HG03103 (cell line): ENCODE data around the gene DGKZ.

ENCODE experiments used
- ATAC-seq: cut with Tn5 transposase; IDR thresholded peaks from one replicate; pipeline ENCODE4 v1.9.1; 2021; ENCODE audit warnings: low read depth; ENCODE audit not compliant: unreplicated experiment

The DGKZ gene

GRCh38 chr11:46326813-46327416 lies 20.3 kb upstream of the DGKZ start:
- ATAC-seq: no peak

GRCh38 chr11:46327829-46328228 lies 19.4 kb upstream of the DGKZ start:
- ATAC-seq: no peak

- no peak for ATAC-seq
Observed at GRCh38 chr11:46330154-46330553, 17.1 kb upstream of the DGKZ start.

- ATAC-seq: no peak
Observed at GRCh38 chr11:46330563-46331281, 16.5 kb upstream of the DGKZ start.

GRCh38 chr11:46331282-46331984 lies 15.8 kb upstream of the DGKZ start:
- ATAC-seq: no peak

GRCh38 chr11:46332093-46332567 lies 15.1 kb upstream of the DGKZ start:
- no peak for ATAC-seq

GRCh38 chr11:46332568-46333393 lies 14.5 kb upstream of the DGKZ start:
- ATAC-seq: no peak

GRCh38 chr11:46333394-46333947 lies 13.8 kb upstream of the DGKZ start:
- no peak for ATAC-seq

GRCh38 chr11:46334211-46334610 lies 13.1 kb upstream of the DGKZ start:
- ATAC-seq: no peak

GRCh38 chr11:46335271-46335670 lies 12.0 kb upstream of the DGKZ start:
- no peak for ATAC-seq

- ATAC-seq: no peak
Observed at GRCh38 chr11:46335890-46336562, 11.2 kb upstream of the DGKZ start.

GRCh38 chr11:46336563-46337180 lies 10.6 kb upstream of the DGKZ start:
- no peak for ATAC-seq

- ATAC-seq: no peak
Observed at GRCh38 chr11:46337626-46338345, 9.5 kb upstream of the DGKZ start.

GRCh38 chr11:46338636-46338987 lies 8.7 kb upstream of the DGKZ start:
- ATAC-seq: no peak

- ATAC-seq: no peak
Observed at GRCh38 chr11:46338988-46339666, 8.1 kb upstream of the DGKZ start.

- no peak for ATAC-seq
Observed at GRCh38 chr11:46339816-46340215, 7.4 kb upstream of the DGKZ start.

- ATAC-seq: no peak
Observed at GRCh38 chr11:46341454-46341853, 5.8 kb upstream of the DGKZ start.

- no peak for ATAC-seq
Observed at GRCh38 chr11:46342239-46342638, 5.0 kb upstream of the DGKZ start.
